GF-D8 (cell line): ENCODE measurements around the gene PPOX.

Source experiments
- DNase-seq: peaks from one replicate; lab custom pipeline; 2025; lab: John Stamatoyannopoulos, UW

PPOX gene

DNA sequence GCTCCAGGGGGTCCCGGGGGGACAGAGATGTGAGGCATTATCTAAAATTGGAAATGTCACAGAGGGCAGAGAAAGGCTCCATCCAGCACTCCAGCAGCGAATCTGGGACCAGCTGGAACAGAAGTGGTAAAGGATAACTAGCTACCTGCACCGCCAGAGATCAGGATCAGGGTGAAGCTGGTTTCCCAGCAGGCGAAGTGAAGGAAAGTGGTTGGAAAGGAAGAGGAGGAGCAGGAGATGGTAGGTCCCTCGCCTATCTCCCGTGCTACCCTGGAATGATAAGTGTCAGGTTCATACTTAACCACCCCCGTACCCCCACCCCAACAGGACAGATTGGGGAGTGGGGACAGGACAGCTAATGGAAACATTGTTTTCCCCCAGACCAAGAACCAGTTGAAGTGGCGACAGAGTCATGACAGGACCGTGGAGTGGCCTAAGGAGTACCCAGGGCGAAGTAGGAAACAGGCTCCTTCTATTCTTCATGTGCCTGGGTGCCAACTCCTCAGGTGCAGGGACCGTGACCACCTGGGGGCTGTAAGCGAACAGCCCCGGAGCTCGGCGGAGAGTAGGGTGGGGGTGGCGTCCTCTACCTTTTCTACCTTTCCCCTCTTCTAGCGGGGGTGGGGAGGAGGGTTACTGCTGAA, 10.4 kb downstream of the PPOX start:
- DNase-seq, result no peak

- peak; percentile 80 for DNase-seq
Observed at GRCh38 chr1:161177112-161177935, 11.1 kb downstream of the PPOX start, which contains the start of gene B4GALT3. Gene B4GALT3 (minus strand): TSS chr1:161177507. CDS start chr1:161176060, 1,447 bp downstream.

DNA sequence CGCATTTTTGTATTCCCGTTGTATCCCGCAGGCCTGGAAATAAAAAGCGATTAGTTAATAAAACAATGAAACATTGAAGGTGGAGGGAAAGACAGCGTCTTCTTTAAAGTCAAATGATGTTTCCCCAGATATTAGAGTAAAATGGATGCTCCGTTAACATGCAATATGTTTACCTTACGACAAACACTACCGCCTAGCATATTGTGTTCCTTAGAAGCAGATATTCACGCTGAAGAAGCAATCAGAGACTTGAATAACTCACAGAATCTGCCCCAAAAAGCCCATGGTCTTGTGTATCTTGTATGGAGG, 11.7 kb downstream of the PPOX start:
- DNase-seq, result no peak

DNA sequence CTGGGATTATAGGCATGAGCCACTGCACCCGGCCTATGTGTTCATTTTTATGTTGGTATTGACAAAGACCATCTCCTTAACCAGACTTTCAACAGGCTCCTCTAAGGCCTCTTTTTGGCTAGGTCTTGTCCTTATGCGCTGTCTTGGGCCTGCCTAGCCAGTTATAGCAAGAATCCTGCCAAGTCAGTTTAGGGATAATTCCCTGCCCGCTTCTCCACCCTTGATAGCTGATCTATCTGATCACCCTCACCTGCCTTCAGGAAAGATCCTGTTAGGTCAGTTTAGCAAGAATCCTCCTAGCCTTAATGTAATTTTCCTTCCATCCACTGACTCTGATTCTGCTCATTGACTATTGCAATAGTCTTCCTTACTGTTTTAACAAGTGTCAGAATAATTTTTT, 13.5 kb downstream of the PPOX start:
- DNase-seq, result no peak

GRCh38 chr1:161180639-161181038, 14.4 kb downstream of the PPOX start:
- DNase-seq, result no peak

DNA sequence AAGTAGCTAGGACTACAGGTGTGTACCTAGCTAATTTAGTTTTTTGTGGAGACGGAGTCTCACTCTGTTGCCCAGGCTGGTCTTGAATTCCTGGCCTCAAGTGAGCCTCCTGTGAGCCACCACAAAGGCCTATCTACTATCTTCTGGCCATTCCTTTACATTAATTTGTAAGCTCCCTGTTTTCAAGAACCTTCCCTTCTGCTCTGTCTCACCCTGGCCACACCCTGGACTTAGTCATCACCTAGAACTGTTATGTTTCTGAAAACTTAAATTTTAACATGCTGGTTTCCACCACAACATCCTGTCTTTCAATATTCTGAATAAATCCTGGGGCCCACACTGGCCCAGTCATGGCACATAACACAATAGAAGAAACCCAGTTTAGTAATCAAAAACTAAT, 16.0 kb downstream of the PPOX start:
- no peak for DNase-seq

DNA sequence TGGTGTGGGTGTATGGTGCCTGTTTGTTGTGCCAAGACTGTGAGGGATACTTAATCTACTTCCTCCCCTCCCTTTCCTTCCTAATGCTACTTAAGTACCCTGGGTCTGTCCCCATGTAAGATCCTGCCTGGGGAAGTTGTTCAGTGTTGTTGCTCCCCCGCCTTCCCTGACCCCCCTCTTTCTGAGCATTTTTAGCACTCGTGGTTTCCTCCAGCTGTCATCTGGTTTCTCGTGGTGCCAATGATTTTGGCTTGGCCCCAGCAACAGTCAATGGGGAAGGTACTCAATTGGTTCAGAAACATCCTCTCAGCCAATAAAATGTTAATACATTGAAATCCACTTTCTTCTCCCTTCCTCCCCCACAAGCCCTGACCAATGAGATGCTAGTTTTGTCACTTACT, 19.1 kb downstream of the PPOX start:
- peak; percentile 91 for DNase-seq

- DNase-seq, result peak; percentile 76
Observed at GRCh38 chr1:161185732-161186311, 19.6 kb downstream of the PPOX start.

DNA sequence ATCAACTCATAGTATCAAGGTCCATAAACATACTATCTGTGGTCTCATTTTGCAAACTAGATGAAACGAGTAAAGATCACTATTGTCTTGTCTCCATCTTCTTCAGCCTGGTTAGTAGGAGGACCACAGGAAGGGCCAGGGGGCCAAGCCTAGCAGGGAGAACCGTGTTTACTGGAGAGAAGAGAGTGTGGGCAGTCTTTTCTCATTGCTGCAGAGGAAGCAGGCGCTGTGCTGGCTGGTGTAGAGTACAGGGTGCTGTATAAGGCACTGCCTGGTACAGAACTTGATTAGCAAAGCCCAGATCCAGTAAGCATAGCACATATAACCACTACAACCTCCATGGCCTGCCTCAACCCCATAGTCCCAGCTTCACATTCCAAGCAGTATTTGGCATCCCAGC, 21.1 kb downstream of the PPOX start:
- DNase-seq, result no peak

DNA sequence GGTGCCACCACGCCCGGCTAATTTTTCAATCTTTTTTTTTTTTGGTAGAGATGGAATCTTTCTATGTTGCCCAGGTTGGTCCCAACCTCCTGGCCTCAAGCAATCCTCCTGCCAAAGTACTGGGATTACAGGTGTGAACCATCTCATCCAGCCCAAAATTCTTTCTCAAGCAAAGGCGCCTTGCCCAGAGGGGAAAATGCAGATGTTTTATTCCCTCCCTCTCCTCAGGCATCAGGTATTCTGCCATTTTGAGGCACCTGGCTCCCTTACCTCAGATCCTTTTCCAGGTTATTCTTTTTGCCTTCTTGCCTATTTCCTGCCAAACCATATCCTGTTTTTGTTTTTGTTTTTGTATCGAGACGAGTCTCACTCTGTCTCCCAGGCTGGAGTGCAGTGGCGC, 22.2 kb downstream of the PPOX start:
- DNase-seq, result no peak

GRCh38 chr1:161189036-161189435, 22.8 kb downstream of the PPOX start:
- DNase-seq, result no peak

DNA sequence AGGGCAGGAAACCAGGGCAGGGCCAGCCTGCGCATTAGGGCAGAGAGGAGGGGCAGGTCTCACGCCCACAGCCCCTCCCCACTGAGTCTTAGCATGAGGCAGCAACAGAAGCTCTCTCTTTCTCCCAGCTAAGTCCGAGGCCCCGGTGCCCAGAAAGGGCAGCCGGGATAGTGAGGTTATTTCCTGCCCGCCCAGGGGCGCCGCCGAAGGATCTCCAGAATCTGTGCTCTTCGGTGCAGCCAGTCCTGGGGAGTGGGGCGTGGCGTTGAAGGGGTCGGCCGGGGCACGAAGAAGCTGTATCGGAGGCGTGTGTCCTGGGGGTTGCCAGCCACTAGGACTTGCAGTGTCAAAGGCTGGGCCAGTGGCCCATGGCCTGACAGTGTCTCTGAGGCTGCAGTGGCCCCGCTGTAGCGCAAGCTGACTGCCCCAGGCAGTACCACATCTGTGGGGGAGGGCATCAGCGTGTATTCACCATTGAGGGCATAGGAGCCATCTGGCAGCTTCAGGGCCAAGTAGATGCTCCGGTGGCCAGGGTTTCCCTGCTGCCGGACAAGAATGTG, 24.8 kb downstream of the PPOX start:
- DNase-seq, result no peak

GRCh38 chr1:161191971-161192370, 25.7 kb downstream of the PPOX start:
- DNase-seq, result no peak

- DNase-seq, result no peak
Observed at GRCh38 chr1:161192476-161193465, 26.5 kb downstream of the PPOX start.

DNA sequence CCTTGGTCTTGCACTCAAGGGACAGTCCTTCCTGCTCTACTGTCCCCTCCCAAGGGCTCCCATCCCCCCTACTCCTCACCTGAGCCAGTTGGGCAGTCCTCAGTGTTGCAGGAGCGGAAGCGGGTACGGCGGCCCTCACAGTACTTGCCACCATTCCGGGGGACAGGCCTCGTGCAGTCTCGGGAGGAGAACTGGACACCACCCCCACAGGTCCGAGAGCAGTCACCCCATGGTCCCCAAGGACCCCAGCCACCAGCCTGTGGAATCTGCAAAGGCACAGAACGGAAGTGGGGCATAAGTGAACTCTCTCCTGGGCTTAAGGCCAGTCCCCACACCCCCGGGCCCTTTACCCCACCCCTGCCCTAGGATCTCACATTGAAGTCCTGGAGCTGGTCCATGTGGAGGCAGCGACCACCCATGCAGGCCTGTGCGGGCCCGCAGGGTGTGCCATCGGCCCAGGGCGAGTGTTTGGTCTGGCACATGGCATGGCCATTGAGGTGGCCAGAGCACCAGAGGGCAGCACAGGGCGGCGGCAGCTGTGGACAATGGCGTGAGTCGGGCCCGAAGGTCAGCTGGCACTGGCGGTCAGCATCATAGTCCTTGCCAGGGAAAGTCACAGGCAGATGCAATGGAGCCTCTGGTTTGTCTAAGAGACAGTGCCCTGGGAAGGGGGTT, 27.5 kb downstream of the PPOX start:
- no peak for DNase-seq

- no peak for DNase-seq
Observed at GRCh38 chr1:161195171-161195570, 28.9 kb downstream of the PPOX start.

DNA sequence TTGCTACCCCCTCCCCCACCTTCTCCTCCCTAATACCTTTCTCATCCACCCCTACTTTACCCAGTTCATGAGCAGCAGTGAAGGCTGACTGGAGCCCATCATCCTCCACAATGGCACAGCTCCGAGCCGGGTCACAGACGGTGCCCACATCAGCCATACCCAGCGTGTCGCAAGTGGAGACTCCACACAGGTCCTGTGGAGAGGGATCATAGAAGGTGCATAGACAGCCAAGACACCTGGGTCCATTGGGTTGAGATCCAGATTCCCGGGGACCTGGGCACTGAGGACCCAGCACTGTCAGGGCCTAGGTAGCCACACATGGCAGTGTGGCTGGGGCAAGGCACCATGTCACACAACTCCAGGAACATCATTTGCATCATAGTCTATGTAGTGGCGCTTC, 29.9 kb downstream of the PPOX start:
- no peak for DNase-seq

DNA sequence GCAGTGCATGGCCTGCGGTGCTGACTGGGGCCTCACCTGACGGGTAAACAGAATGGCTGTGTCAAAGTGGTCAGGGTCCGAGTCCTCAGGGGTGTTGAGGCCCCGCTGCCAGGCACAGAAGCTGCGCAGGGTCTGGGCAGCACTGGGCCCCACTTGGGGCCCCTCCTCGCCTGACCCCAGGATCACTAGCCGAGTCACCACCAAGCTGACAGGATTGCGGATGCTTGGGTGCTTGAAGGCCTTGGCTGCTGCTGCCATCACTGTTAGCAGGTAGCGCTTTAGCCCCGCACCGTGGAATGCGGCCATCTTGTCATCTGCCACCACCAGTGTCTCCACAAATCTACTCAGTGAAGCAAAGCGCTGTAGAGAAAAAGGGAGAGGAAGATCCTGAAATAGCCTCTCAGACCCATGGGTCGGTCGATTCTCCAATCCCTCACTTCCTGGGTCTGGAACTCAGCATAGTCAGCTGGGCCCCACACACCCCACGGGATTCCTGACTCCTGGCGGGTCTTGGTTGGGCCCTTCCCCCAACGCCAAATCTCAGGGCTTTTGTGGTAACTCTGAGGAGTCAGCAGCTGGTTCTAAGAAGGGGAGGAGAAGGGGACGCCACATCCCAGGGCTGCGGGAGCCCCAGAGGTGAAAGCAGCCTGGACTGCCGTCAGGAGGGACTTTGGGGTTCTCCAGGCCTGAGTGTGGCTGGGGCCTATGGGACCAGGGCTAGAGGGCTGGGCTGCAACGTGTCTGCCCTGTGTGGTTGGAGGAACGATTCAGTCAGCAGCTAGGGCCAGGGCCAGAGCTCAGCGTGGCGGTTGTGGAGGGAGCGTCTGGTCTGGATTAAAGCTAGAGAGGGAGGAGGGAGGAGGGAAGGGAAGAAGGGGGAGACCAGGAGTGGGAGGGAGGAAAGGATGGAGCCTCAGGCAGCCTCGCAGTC, 30.6 kb downstream of the PPOX start:
- no peak for DNase-seq

- DNase-seq, result no peak
Observed at GRCh38 chr1:161197560-161198193, 31.5 kb downstream of the PPOX start.
